GM12878 (cell line): ENCODE results near the gene CORO7. TPM values are rescaled to one million over a fixed set of nuclear protein-coding genes. Genes with fewer than 3 reads are reported as not detected.

Source experiments
- BACH1 ChIP-seq: fragments of 450-650 bp; IDR thresholded peaks from 2 replicates; pipeline ENCODE4 v1.6.1; 2017; ENCODE audit warnings: mild to moderate bottlenecking, borderline replicate concordance
- CHD2 ChIP-seq: IDR thresholded peaks from 2 replicates; pipeline ENCODE4 v1.6.1; 2011; ENCODE audit warnings: low read depth, low read length, improper control_type of control experiment, borderline replicate concordance
- CREM ChIP-seq: IDR thresholded peaks from 2 replicates; pipeline ENCODE4 v1.6.1; 2014; ENCODE audit warnings: antibody characterized with exemption, low read depth
- EP300 ChIP-seq, 2 experiments: fragments of 150-350 bp in 1 of 2; IDR thresholded peaks; 2 replicates each; pipeline ENCODE4 v1.6.1; 2011 to 2012; ENCODE audit warnings: low read depth in 2 of 2, low read length in 2 of 2, borderline replicate concordance in 1 of 2, improper control_type of control experiment in 1 of 2, inconsistent platforms in 1 of 2; ENCODE audit not compliant: control insufficient read depth in 1 of 2
- GABPA ChIP-seq: IDR thresholded peaks from 2 replicates; pipeline ENCODE4 v1.6.1; 2014; ENCODE audit warnings: antibody characterized with exemption, low read depth, mild to moderate bottlenecking, inconsistent platforms
- IKZF2 ChIP-seq, 2 experiments: fragments of 450-650 bp; IDR thresholded peaks; 2 replicates each; pipeline ENCODE4 v1.6.1; 2017; ENCODE audit warnings: mild to moderate bottlenecking in 2 of 2, moderate library complexity in 2 of 2
- IRF4 ChIP-seq: IDR thresholded peaks from 2 replicates; pipeline ENCODE4 v1.6.1; 2011; ENCODE audit warnings: low read depth, low read length
- JUNB ChIP-seq: IDR thresholded peaks from 2 replicates; pipeline ENCODE4 v1.6.1; 2016; ENCODE audit warnings: antibody characterized with exemption, mild to moderate bottlenecking
- JUND ChIP-seq: IDR thresholded peaks from 2 replicates; pipeline ENCODE4 v1.6.1; 2012; ENCODE audit warnings: low read depth, mild to moderate bottlenecking, low read length, improper control_type of control experiment, moderate library complexity
- MTA2 ChIP-seq: fragments of 450-650 bp; IDR thresholded peaks from 2 replicates; pipeline ENCODE4 v1.6.1; 2016; ENCODE audit warnings: low read depth, mild to moderate bottlenecking, moderate library complexity
- POU2F2 ChIP-seq: IDR thresholded peaks from 3 replicates; pipeline ENCODE4 v1.6.1; 2011; ENCODE audit warnings: low read depth, mild to moderate bottlenecking, low read length, borderline replicate concordance
- RAD51 ChIP-seq: fragments of 450-650 bp; IDR thresholded peaks from 2 replicates; pipeline ENCODE4 v1.6.1; 2016; ENCODE audit warnings: moderate library complexity, mild to moderate bottlenecking, inconsistent platforms
- RBBP5 ChIP-seq: fragments of 200-600 bp; sonication (generic); conservative IDR thresholded peaks from 2 replicates; pipeline ENCODE4 v1.6.1; 2016
- SMAD5 ChIP-seq: IDR thresholded peaks from 2 replicates; pipeline ENCODE4 v1.6.1; 2016; ENCODE audit warnings: antibody characterized with exemption, low read depth
- ZNF217 ChIP-seq: fragments of 450-650 bp; IDR thresholded peaks from 2 replicates; pipeline ENCODE4 v1.6.1; 2017; ENCODE audit warnings: antibody characterized with exemption, mild to moderate bottlenecking
- polyA plus RNA-seq, 11 experiments: library from polyadenylated mRNA; depleted of rRNA in 4 of 11; unstranded in 6 of 11; stranded (reverse) in 5 of 11; fragments of >200 nt; fragmentation: Nextera tagmentation in 4 of 11; fragmentation: Illumina TruSeq in 1 of 11; extraction: Ambion mirVana in 4 of 11; extraction: Trizol in 1 of 11; gene quantifications; 1 replicate in 1 of 11; 2 replicates in 10 of 11; pipeline versions ENCODE4 v1.2.1 to v1.2.3, GENCODE V29; 2011 to 2016; ENCODE audit warnings: inconsistent platforms in 2 of 11, missing spikeins in 2 of 11, low read depth in 1 of 11
- total RNA-seq, 4 experiments: library from RNA; depleted of rRNA in 3 of 4; stranded (reverse); fragments of >200 nt in 3 of 4; fragmentation: Illumina TruSeq in 1 of 4; extraction: Trizol in 1 of 4; gene quantifications; 2 replicates each; pipeline versions ENCODE4 v1.2.1 to v1.2.3, GENCODE V29; 2013 to 2021
- TF ChIP-seq, protein P1 (sequence below): fragments of 450-650 bp; IDR thresholded peaks from 2 replicates; pipeline ENCODE4 v1.6.1; 2017; ENCODE audit warnings: borderline replicate concordance
- TF ChIP-seq, protein P2 (sequence below): fragments of 450-650 bp; IDR thresholded peaks from 2 replicates; pipeline ENCODE4 v1.6.1; 2016; ENCODE audit warnings: mild to moderate bottlenecking
- TF ChIP-seq, protein P3 (sequence below), 3 experiments: IDR thresholded peaks in 2 of 3; conservative IDR thresholded peaks in 1 of 3; 2 replicates each; pipeline ENCODE4 v1.5.1; 2011; ENCODE audit warnings: low read depth in 3 of 3, low read length in 3 of 3, mild to moderate bottlenecking in 3 of 3, control low read depth in 2 of 3, moderate library complexity in 2 of 3, inconsistent platforms in 1 of 3, mixed read lengths in 1 of 3; ENCODE audit not compliant: control insufficient read depth in 2 of 3, insufficient read depth in 1 of 3; ENCODE audit errors: extremely low read depth in 1 of 3
- TF ChIP-seq, protein P4 (sequence below): IDR thresholded peaks from 2 replicates; pipeline ENCODE4 v1.6.1; 2011; ENCODE audit warnings: borderline replicate concordance, low read depth, mild to moderate bottlenecking, moderate library complexity, mixed read lengths, low read length; ENCODE audit not compliant: insufficient read depth; ENCODE audit errors: extremely low read length

Gene CORO7
- total and polyA plus RNA-seq, 10 of the 15 experiments (the other 5 are each of a cell fraction or from before 2014, with no cell fraction given), result 0.64 to 89.2 (median 43.7) TPM

DNA sequence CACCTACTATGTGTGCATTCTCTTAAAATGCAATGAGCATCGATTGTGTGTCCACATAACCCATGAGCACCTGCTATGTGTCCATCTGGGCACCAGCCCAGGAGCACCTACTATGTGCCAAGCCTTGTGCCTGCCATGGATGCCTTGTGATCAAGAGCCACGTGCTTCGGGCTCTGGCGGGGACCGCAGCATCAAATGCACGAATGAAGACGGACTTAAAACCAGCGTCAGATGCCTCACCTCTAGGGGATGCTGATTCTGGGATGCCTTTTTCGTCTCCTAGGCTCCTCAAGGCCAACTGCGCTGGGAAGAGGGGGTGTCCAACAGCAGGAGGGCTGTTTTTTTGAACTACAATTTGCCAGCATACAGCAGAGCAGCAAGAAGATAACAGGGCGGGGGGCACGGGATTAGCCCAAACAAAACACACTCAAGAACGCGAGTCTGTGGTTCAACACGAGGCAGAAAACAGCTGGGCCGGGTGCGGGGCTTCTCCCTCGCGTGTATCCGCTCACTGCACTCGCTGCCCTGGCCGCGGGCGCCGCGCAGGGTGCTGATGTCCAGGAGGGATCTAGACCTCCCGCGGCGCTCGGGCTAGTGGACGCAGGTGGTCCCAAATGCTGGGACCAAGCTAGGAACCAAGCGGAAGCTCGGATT is 101.7 kb downstream of the CORO7 start (continued):
- TF ChIP-seq POU2F2 (no peak), JUNB (no peak), SMAD5 (no peak), RBBP5 (no peak), CHD2 (0 out of 2 replicates have a peak, but pooled peaks have one; percentile 26), IRF4 (no peak), ZNF217 (peak; percentile 63; the same call in 1 of the 2 replicates), BACH1 (no peak), IKZF2 (IDR thresholded peaks at IDR 0.05) (no peak), JUND (no peak), CREM (no peak), RAD51 (peak; percentile 36; the same call in 1 of the 2 replicates), GABPA (no peak), EP300 (IDR thresholded peaks at IDR 0.05; ENCODE audit: borderline replicate concordance in 1 of 2, control insufficient read depth in 1 of 2, low read depth in 2 of 2, low read length in 2 of 2) (no peak), MTA2 (no peak)
- TF ChIP-seq, protein P1, sequence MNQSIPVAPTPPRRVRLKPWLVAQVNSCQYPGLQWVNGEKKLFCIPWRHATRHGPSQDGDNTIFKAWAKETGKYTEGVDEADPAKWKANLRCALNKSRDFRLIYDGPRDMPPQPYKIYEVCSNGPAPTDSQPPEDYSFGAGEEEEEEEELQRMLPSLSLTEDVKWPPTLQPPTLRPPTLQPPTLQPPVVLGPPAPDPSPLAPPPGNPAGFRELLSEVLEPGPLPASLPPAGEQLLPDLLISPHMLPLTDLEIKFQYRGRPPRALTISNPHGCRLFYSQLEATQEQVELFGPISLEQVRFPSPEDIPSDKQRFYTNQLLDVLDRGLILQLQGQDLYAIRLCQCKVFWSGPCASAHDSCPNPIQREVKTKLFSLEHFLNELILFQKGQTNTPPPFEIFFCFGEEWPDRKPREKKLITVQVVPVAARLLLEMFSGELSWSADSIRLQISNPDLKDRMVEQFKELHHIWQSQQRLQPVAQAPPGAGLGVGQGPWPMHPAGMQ, result no peak
- TF ChIP-seq, protein P2, sequence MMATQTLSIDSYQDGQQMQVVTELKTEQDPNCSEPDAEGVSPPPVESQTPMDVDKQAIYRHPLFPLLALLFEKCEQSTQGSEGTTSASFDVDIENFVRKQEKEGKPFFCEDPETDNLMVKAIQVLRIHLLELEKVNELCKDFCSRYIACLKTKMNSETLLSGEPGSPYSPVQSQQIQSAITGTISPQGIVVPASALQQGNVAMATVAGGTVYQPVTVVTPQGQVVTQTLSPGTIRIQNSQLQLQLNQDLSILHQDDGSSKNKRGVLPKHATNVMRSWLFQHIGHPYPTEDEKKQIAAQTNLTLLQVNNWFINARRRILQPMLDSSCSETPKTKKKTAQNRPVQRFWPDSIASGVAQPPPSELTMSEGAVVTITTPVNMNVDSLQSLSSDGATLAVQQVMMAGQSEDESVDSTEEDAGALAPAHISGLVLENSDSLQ, result no peak
- TF ChIP-seq, protein P3, sequence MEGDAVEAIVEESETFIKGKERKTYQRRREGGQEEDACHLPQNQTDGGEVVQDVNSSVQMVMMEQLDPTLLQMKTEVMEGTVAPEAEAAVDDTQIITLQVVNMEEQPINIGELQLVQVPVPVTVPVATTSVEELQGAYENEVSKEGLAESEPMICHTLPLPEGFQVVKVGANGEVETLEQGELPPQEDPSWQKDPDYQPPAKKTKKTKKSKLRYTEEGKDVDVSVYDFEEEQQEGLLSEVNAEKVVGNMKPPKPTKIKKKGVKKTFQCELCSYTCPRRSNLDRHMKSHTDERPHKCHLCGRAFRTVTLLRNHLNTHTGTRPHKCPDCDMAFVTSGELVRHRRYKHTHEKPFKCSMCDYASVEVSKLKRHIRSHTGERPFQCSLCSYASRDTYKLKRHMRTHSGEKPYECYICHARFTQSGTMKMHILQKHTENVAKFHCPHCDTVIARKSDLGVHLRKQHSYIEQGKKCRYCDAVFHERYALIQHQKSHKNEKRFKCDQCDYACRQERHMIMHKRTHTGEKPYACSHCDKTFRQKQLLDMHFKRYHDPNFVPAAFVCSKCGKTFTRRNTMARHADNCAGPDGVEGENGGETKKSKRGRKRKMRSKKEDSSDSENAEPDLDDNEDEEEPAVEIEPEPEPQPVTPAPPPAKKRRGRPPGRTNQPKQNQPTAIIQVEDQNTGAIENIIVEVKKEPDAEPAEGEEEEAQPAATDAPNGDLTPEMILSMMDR (IDR thresholded peaks at IDR 0.05 in 2 of 3, conservative IDR thresholded peaks at IDR 0.05 in 1 of 3; ENCODE audit: control insufficient read depth in 2 of 3, extremely low read depth in 1 of 3, insufficient read depth in 1 of 3, low read depth in 3 of 3, low read length in 3 of 3), result no peak
- TF ChIP-seq, protein P4, sequence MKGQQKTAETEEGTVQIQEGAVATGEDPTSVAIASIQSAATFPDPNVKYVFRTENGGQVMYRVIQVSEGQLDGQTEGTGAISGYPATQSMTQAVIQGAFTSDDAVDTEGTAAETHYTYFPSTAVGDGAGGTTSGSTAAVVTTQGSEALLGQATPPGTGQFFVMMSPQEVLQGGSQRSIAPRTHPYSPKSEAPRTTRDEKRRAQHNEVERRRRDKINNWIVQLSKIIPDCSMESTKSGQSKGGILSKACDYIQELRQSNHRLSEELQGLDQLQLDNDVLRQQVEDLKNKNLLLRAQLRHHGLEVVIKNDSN, result no peak
